T-helper 1 cell treated with Interleukin-12 subunit alpha and Interleukin-12 subunit beta and Interleukin-4 antibody, amounts not matched to agents 30 μg/mL and 1 μg/mL, for 36 hours (primary cell): ENCODE measurements around the gene AP5Z1.
"Not testable (repeated sequence)": the region's sequence is repeated elsewhere in the genome, so short reads cannot be mapped to it uniquely, and the experiment has no call there.

Source experiments
- H3K27ac Mint-ChIP-seq: one replicate; pipeline ENCODE4 v1.8.0; 2021; ENCODE audit warnings: mild to moderate bottlenecking, mixed read lengths
- H3K27me3 Mint-ChIP-seq: one replicate; pipeline ENCODE4 v1.8.0; 2021; ENCODE audit warnings: low read depth, mixed read lengths
- H3K36me3 Mint-ChIP-seq: one replicate; pipeline ENCODE4 v1.8.0; 2021; ENCODE audit warnings: low read depth, mixed read lengths
- H3K4me1 Mint-ChIP-seq: one replicate; pipeline ENCODE4 v1.8.0; 2021; ENCODE audit warnings: low read depth, mixed read lengths
- H3K4me3 Mint-ChIP-seq: one replicate; pipeline ENCODE4 v1.8.0; 2021; ENCODE audit warnings: mild to moderate bottlenecking, moderate library complexity, mixed read lengths
- H3K9me3 Mint-ChIP-seq: one replicate; pipeline ENCODE4 v1.8.0; 2021; ENCODE audit warnings: mixed read lengths

The AP5Z1 gene

DNA sequence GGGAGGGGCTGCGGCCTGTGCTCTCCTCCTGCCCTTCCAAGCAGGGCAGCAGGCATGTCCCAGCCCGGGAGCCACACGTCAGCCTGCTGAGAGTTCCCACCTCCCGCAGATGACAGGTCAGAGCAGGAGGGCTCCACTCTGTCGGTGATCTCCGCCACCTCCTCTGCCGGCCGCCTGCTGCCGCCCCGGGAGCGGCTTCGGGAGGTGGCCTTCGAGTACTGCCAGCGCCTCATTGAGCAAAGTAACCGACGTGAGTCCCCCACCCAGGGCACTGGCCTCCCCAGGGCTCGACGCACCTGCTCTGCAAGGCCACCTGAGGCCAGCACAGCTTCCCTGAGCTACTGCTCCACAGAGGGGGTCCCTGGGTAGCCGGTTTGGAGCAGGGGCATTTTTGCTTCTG, 9.4 kb downstream of the AP5Z1 start:
- Mint-ChIP-seq H3K27ac (no peak overlapping the region), H3K9me3 (no peaks in the 10 kb centered on the region), H3K4me1 (no peaks in the 10 kb centered on the region), H3K4me3 (no peak overlapping the region), H3K36me3 (peaks cover 17% of the 10 kb centered on the region), H3K27me3 (no peaks in the 10 kb centered on the region)

DNA sequence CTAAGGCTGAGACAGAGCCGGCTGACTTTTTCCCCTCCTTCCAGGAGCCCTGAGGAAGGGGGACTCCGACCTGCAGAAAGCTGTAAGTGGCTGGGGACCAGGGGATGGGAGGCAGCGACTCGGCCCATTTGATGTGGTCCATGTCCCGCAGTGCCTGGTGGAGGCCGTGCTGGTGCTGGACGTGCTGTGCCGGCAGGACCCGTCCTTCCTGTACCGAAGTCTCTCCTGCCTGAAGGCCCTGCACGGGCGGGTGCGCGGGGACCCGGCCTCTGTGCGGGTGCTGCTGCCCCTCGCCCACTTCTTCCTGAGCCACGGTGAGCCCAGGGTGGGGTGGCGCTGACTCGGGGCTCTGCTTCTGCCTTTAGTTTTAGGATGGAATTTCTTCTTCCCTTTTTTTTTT, 9.9 kb downstream of the AP5Z1 start:
- no peaks in the 10 kb centered on the region for H3K9me3 Mint-ChIP-seq
- H3K27ac Mint-ChIP-seq: no peak overlapping the region
- H3K36me3 Mint-ChIP-seq: peaks cover 17% of the 10 kb centered on the region
- H3K27me3 Mint-ChIP-seq: no peaks in the 10 kb centered on the region
- H3K4me3 Mint-ChIP-seq: no peak overlapping the region
- H3K4me1 Mint-ChIP-seq: no peaks in the 10 kb centered on the region

DNA sequence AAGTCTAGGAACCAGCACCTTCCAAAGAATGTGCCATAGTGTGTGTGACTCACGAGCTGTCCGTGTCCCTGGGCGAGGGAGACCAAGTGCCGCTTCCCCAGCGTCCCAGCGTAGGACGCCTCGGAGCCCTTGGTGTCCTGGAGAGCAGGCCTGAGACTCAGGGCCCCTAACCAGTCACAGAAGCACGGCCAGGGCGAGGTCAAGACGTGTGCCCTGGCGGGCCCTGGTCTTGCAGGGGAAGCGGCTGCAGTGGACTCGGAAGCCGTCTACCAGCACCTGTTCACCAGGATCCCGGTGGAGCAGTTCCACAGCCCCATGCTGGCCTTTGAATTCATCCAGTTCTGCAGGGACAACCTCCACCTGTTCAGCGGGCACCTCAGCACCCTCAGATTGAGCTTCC, 10.6 kb downstream of the AP5Z1 start:
- peaks cover 15% of the 10 kb centered on the region for H3K36me3 Mint-ChIP-seq
- no peak overlapping the region for H3K4me3 Mint-ChIP-seq
- no peak overlapping the region for H3K27ac Mint-ChIP-seq

DNA sequence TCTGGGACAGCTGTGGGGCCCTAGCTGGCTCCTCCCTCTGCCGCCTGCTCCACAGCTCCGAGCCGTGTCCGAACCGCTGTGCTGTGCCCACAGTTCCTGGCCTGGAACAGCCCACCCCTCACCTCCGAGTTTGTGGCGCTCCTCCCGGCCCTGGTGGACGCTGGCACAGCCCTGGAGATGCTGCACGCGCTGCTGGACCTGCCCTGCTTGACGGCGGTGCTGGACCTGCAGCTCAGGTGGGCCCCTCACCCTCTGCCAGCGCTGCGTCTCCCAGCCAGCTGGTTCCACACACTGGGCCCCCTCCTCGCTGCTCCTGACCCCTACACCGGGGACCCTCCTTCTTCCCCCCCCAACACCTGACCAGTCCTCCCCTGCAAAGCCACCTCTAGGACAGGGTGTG, 12.1 kb downstream of the AP5Z1 start:
- Mint-ChIP-seq H3K27me3 (no peaks in the 10 kb centered on the region), H3K4me1 (peaks cover 2% of the 10 kb centered on the region), H3K36me3 (peaks cover 12% of the 10 kb centered on the region), H3K27ac (no peak overlapping the region), H3K9me3 (no peaks in the 10 kb centered on the region), H3K4me3 (no peak overlapping the region)

More for the DNA sequence above, 10.6 kb downstream of the AP5Z1 start:
- Mint-ChIP-seq H3K27me3 (no peaks in the 10 kb centered on the region), H3K9me3 (no peaks in the 10 kb centered on the region), H3K4me1 (no peaks in the 10 kb centered on the region)

DNA sequence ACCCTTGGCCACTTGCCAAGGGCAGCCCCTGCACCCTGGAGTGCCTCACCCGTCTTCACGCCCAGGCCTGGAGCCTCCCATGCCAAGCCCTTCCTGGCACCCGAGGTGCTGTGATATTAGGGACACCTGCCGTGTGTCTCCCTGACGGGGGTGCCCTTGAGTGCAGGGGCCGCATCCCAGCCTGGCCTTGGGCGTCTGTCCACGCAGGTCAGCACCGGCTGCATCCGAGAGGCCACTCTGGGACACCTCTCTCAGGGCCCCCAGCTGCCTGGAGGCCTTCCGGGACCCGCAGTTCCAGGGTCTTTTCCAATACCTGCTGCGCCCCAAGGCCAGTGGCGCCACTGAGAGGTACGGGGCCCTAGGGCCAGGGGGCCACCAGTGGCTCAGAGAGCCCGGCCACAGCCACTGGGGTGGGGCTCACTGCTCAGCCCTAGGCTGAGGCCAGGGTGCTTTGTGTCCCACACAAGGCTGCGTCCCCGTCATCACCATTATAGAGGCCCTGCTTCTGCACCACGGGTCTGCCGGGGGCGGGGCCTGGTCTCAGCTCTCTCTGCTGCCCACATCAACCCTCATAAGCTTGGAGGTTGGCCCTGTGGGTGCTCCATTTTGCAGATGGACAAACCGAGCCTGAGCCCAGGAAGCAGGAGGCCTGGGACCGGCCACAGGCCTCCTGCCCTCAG, 12.7 kb downstream of the AP5Z1 start:
- Mint-ChIP-seq H3K9me3 (no peaks in the 10 kb centered on the region), H3K27me3 (no peaks in the 10 kb centered on the region), H3K36me3 (peaks cover 11% of the 10 kb centered on the region), H3K4me3 (no peak overlapping the region), H3K27ac (no peak overlapping the region), H3K4me1 (peaks cover 2% of the 10 kb centered on the region)

DNA sequence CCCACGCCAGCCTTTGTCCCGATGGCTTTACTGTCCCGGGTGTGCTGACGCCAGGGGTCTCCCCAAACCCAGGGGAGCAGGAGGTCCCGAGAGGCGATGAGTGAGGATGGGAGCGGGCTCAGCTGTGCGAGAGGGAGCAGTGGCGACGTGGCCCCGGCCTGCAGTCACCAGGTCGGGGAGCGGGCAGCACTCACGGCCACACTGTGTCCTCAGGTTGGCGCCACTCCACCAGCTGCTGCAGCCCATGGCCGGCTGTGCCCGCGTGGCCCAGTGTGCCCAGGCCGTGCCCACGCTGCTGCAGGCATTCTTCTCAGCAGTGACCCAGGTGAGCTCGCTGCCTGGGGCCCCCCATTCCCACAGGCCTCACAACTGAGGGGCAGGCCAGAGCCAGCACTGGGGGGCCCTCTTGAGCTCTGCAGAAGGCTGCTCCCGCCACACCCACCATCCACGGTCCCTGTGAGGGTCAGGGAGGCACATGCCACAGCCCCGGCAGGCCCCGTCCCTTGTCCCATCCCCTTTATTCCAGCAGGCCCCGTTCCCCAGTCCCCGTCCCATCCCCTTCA, 13.3 kb downstream of the AP5Z1 start:
- Mint-ChIP-seq H3K4me3 (no peak overlapping the region), H3K36me3 (peaks cover 10% of the 10 kb centered on the region), H3K4me1 (peaks cover 2% of the 10 kb centered on the region), H3K9me3 (no peaks in the 10 kb centered on the region), H3K27ac (no peak overlapping the region), H3K27me3 (no peaks in the 10 kb centered on the region)

DNA sequence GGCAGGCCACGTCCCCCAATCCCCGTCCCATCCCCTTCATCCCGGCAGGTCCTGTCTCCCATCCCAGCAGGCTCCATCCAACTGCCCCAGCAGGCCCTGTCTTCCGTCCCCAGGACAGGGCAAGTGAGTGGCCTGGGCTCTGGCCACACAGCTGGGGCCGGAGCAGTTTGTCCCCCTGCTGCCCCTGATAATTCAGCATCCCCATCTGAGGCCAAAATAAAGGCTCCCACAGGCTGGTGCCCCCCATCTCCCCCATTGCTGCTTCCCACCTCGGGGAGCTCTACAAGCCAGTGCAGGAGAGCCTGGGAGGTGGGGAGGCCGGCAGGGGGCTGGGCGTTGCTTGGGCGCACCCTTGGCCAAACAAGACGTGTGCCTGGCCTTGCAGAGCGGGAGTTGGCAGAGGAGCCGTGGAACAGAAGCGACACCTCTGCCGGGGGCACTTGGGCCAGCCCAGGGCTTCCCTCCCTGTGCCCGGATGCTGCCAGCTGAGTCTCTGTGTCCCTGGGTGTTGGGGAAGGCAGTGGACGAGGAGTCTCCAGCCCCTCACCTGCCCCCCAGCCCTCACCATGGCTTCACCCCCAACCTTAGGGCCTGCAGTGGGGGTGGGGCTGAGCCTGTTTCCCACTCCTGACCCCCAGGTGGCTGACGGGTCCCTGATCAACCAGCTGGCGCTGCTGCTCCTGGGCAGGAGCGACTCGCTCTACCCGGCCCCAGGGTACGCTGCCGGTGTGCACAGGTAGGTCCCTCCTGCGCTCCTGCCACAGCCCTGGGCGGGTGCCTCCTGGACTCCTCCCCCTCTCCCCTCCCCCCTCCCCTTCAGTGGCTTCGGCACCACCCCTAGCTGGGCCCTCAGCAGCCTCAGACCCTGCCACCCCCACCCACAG, 14.0 kb downstream of the AP5Z1 start:
- Mint-ChIP-seq H3K4me1 (peaks cover 2% of the 10 kb centered on the region), H3K9me3 (no peaks in the 10 kb centered on the region), H3K4me3 (no peak overlapping the region), H3K36me3 (peaks cover 13% of the 10 kb centered on the region), H3K27me3 (no peaks in the 10 kb centered on the region), H3K27ac (no peak overlapping the region)

DNA sequence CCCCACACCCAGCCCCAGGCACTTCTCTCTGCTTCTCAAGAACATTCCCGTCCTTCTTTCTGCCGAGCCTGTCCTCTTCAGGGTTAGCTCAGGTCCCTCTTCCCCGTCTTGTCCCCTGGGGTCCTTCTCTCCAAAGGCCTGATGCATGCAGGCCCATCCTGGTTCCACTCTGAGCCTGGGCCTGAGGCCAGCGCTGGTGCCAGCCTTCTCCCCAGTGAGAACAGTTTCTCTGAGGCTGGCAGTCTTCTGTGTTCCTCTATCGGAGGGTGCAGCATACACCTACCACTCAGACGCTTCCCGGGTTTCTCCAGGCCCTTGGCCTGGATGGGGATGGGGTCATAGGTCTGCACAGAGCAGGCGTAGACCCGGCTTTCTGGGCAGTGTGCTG, 14.6 kb downstream of the AP5Z1 start:
- Mint-ChIP-seq H3K4me1 (peaks cover 2% of the 10 kb centered on the region), H3K27ac (no peak overlapping the region)

DNA sequence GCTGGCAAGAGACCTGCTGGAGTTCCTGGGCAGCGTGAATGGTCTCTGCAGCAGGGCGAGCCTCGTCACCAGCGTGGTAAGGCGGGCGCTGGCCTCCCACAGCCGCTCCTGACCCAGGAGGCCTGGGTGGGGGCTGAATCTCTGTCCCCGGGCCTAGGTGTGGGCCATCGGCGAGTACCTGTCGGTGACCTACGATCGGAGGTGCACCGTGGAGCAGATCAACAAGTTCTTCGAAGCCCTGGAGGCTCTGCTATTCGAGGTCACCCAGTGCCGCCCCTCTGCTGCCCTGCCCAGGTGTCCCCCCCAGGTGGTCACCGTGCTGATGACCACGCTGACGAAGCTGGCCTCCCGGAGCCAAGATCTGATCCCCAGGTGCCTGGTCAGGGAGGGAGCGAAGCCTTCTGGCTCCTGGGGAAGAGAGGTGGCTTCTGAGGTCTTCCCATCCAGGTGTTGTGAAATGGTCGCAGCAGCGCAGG, 15.1 kb downstream of the AP5Z1 start:
- peaks cover 2% of the 10 kb centered on the region for H3K4me1 Mint-ChIP-seq
- H3K4me3 Mint-ChIP-seq: no peak overlapping the region
- H3K27me3 Mint-ChIP-seq: no peaks in the 10 kb centered on the region
- H3K9me3 Mint-ChIP-seq: no peaks in the 10 kb centered on the region
- H3K36me3 Mint-ChIP-seq: peaks cover 13% of the 10 kb centered on the region
- no peak overlapping the region for H3K27ac Mint-ChIP-seq

More for the DNA sequence above, 14.6 kb downstream of the AP5Z1 start:
- Mint-ChIP-seq H3K36me3 (peaks cover 13% of the 10 kb centered on the region), H3K27me3 (no peaks in the 10 kb centered on the region), H3K9me3 (no peaks in the 10 kb centered on the region), H3K4me3 (no peak overlapping the region)

DNA sequence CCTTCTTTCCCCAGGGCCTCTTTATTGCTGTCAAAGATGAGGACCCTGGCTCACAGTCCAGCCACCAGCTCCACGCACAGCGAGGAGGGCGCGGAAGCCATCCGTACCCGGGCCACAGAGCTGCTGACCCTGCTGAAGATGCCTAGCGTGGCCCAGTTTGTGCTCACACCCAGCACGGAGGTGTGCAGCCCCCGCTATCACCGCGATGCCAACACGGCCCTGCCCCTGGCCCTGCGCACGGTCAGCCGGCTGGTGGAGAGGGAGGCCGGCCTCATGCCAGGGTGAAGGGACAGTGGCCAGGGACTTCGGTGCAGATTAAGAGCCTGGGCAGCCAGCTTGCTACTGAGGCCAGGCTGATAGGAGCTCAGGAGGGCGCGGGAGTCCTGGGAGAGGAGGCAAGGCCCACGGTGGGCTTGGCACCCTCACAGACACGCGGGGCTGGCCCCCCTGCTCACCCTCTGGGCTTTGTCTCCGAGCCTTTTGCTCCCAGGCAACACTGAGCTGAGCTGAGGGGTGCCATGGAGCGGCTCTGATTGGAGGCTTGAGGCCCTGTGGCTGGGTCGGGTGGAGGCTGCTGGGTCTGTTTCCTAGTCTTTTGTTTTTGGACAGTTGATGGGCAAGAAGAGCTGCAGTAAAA, 15.8 kb downstream of the AP5Z1 start:
- Mint-ChIP-seq H3K9me3 (no peaks in the 10 kb centered on the region), H3K27ac (no peak overlapping the region), H3K4me1 (peaks cover 2% of the 10 kb centered on the region), H3K27me3 (no peaks in the 10 kb centered on the region), H3K4me3 (no peak overlapping the region), H3K36me3 (peaks cover 11% of the 10 kb centered on the region)

DNA sequence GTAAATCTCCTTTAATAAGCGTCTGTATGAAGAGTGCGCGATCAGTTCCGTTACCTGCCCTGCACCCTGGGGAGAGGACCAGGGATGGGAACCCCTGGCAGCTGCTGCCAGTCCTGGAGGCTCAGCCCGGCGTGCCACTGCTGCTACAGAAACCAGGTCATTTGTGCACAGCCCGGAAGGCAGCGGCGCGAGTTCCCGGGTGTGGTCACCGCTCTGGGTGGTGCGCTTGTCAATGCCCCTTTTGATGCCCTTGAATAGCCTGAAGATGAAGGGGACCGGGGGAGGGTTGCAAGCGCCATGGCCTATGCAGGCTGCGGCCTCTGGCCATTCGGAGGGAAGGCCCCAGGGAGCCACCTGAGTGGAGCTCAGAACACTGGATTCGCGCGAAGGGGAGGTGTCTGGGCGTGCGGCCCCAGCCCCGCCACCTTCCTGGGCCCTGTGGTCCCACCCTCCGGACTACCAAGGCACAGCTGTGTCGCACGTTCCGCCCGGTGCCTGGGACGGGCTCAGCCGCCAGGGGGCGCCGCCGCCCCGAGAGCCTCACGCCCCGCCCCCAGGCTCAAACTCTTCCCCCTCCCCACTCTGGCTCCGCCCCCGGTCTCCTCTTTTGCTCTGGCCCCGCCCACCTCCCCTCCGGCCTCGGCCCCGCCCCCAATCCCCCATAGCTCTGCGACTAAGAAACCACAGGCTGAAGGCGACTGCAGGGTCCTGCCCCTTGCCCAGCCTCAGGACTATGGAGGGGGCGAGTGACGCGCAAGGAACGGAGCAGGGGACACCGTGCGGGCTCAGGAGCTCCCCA, 16.5 kb downstream of the AP5Z1 start:
- no peak overlapping the region for H3K27ac Mint-ChIP-seq
- H3K9me3 Mint-ChIP-seq: no peaks in the 10 kb centered on the region
- peaks cover 2% of the 10 kb centered on the region for H3K4me1 Mint-ChIP-seq
- H3K36me3 Mint-ChIP-seq: peaks cover 11% of the 10 kb centered on the region
- no peaks in the 10 kb centered on the region for H3K27me3 Mint-ChIP-seq
- no peak overlapping the region for H3K4me3 Mint-ChIP-seq

DNA sequence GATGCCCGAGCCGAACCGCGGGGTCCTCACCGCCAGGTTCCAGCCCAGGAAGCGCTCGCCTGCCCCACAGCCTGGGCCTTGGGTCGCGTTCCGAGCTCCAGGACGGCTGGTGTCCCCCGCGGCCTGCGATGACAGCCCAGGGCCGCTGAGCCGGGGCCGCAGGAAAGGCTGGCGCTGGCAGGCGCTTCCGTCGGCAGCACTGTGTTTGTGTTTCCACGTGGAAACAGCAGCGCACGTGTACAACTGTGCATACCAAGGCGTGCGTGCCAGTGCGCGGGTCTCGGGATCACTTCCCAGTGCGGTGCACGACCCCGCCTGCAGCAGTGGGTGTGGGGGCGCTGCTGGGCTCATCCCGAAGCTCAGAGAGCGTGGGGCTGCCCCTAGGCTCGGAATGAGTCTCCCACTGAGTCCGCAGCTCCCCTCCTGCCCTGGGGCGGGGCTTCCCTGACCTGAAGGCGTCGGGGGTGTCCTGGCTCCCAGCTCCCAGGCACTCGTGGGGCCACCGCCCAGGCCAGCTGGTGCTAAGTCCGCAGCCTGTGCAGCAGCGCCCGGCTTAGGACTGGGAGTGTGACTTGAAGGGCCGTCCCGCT, 17.2 kb downstream of the AP5Z1 start:
- Mint-ChIP-seq H3K4me1 (peaks cover 2% of the 10 kb centered on the region), H3K4me3 (no peak overlapping the region), H3K27ac (no peak overlapping the region), H3K27me3 (no peaks in the 10 kb centered on the region), H3K36me3 (peaks cover 11% of the 10 kb centered on the region), H3K9me3 (no peaks in the 10 kb centered on the region)

DNA sequence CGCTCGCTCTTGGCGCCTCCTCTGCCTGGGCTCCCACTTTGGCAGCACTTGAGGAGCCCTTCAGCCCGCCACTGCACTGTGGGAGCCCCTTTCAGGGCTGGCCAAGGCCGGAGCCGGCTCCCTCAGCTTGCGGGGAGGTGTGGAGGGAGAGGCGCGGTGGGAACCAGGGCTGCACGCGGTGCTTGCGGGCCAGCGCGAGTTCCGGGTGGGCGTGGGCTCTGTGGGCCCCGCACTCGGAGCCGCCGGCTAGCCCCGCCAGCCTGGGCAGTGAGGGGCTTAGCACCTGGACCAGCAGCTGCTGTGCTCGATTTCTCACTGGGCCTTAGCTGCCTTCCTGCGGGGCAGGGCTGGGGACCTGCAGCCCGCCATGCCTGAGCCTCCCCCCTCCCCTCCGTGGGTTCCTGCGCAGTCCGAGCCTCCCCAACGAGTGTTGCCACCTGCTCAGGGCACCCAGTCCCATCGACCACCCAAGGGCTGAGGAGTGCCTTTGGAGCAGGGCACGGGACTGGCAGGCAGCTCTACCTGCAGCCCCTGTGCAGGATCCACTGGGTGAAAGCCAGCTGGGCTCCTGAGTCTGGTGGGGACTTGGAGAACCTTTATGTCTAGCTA, 18.1 kb downstream of the AP5Z1 start:
- H3K27ac Mint-ChIP-seq, H3K27me3 Mint-ChIP-seq, H3K4me1 Mint-ChIP-seq, H3K36me3 Mint-ChIP-seq, H3K9me3 Mint-ChIP-seq, H3K4me3 Mint-ChIP-seq: not testable (repeated sequence)
